Endometrial microvascular endothelial cells (primary cell): ENCODE results near the gene RP9. TPM values are rescaled to one million over a fixed set of nuclear protein-coding genes. Genes with fewer than 3 reads are reported as not detected.

Experiments
- in situ Hi-C: cut with HindIII; loops from 2 replicates; pipeline ENCODE4 v1.10.0; 2017; ENCODE audit warnings: low sequenced_read_pairs, low pct_unique_long_range_greater_than_20kb; ENCODE audit errors: inconsistent ontology term
- total RNA-seq: library from RNA; depleted of rRNA; stranded (reverse); fragments of >200 nt; gene quantifications from one replicate; pipeline ENCODE4 v1.2.3, GENCODE V29; 2015; ENCODE audit errors: inconsistent ontology term

RP9 gene, protein sequence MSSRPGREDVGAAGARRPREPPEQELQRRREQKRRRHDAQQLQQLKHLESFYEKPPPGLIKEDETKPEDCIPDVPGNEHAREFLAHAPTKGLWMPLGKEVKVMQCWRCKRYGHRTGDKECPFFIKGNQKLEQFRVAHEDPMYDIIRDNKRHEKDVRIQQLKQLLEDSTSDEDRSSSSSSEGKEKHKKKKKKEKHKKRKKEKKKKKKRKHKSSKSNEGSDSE
- 4.6 TPM for total RNA-seq

DNA sequence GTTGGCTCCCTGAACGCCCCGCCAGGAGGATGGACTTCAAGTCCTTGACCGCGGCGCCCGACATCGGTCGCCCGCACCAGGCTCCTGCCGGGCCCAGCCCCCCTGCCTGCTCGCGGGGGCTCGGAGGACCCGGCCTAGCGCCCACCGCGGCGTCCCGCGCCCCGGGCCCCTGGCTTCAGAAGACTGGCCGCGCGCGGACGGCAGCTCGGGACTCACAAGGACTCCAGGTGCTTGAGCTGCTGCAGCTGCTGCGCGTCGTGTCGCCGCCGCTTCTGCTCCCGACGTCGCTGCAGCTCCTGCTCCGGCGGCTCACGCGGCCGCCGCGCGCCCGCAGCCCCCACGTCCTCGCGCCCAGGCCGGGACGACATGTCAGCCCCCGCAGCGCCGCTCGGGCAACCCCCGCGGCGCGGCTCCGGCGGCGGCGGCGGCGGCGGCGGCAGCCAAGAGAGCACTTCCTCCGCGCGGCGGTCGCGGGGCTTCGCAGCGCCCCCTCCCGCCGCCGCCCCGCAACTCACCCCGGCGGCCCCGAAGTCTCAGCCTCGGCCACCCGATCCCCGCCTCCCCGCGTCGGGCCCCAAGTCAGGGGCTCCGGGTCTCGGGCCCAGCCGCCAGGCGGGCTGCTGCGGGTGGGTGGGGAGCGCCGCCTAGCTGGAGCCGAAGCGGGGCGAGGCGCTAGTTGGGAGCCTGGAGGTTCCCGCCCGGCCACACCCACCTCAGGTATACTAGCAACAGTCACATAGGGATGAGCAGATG lies at the start of gene RP9:
Gene RP9, minus strand, starts transcription at position 400 of the 753 bp plus-strand sequence. Its CDS starts 32 bp downstream, at position 368.
- in situ Hi-C loops = no loop called here

DNA sequence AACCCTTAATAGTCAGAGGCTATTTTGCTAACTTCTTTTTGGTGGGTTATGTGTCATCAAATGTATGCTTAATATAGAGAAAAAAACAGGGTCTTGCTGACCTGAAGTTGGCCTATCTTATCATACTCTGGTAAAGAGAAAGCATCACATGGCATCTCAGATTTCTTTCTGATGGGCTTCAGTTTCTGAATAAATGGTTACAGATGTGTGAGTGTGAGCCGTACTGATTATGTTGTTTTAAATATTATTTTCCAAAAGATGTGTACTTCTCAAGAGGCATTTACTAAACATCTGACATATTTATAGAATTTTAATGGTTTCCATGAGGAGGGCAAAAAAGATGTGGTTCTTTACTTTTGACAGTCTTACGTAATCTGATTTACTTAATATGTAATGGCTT lies 48.6 kb upstream of the RP9 start:
- in situ Hi-C loops = no loop called here

DNA sequence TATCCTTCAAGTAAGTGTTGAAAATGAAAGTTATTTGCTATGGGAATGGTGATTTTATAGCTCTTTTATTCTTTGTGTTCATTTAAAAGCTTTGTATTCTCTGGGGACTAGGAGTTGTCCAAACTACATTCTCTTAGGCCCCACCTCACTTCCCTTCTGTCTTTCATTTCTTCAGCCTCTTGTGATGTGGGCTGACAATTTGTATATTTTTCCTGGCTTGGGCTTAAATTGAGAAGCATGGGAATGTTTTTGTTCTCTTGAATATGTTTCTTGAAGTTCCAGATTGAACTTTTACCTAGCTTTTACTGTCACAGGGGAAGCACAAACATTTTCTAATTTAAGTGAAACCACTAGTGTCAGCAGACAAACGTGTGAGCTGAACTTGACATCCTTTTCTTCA lies 48.1 kb upstream of the RP9 start:
- in situ Hi-C loops = no loop called here

DNA sequence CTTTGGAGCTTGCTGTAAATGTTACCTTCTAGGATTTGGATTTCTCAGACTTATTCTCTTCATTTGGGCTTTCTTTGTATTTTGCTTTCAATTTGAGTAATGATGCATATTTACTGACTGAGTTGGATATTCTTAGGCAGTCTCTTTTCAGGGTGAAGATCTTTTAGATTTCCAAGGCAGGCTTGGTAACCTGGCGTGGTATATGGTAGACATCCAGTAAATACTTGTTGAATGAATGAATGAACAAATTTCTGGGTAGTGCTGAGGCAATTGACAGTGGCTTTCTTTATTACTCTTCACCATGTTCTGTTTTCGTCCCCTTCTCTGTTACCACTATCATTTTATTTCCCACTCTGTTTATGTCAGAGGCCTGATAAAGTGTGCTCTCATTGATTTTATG lies 47.2 kb upstream of the RP9 start:
- in situ Hi-C loops = no loop called here

DNA sequence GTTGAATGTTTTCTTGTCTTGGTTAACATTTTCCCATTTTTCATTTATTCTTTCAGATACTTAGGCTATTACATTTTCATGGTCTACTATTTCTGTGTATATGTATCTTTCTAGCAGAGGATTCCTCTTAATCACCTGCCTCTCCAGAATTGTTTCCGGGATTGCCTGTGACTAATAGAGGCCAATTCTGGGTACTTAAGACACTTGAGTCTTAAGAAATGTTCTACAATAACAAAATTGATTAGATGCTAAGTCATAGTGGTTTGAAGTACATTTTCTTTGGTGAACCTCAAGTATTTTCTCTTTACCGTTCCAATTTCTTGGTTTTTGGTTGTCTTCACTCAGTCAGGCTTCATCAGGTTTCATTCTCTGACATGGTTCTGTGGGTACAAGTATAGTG lies 46.6 kb upstream of the RP9 start:
- in situ Hi-C loops = no loop called here

DNA sequence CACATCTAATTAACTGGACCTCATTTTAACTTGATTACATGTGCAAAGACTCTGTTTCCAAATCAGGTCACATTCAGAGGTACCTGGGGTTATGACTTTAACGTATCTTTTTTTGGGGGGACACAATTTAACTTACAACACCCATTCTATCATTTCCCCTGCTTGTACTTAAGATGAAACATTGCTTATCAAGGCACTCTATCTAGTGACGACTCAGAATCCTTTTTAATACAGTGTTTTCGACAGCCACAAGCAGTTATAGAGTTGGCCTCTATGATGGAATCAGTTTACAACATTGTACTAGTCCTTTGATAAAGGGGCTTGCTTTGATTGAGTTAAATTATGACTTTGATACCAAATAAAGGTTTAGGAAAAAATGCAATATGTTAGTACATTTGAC lies 42.9 kb upstream of the RP9 start:
- in situ Hi-C loops = no loop called here

DNA sequence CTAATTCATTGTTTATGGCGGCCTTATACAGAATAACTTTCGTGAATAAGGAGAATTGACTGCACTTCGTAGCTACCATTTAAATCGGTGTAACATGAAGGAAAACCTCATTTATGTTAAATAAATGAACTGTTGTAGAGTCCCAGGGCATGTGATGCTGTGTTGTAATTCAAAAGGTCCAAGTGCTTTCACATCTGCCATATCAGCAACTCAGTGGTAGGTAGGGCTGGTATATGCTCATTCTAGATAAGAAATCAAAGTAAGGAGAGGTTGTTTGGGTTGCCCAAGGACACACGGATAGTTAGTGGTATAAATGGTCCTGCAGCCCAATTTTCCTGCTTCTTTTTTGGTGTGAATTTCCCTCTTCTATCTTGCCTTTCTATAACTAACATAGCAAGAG lies 36.0 kb upstream of the RP9 start:
- in situ Hi-C loops = no loop called here

DNA sequence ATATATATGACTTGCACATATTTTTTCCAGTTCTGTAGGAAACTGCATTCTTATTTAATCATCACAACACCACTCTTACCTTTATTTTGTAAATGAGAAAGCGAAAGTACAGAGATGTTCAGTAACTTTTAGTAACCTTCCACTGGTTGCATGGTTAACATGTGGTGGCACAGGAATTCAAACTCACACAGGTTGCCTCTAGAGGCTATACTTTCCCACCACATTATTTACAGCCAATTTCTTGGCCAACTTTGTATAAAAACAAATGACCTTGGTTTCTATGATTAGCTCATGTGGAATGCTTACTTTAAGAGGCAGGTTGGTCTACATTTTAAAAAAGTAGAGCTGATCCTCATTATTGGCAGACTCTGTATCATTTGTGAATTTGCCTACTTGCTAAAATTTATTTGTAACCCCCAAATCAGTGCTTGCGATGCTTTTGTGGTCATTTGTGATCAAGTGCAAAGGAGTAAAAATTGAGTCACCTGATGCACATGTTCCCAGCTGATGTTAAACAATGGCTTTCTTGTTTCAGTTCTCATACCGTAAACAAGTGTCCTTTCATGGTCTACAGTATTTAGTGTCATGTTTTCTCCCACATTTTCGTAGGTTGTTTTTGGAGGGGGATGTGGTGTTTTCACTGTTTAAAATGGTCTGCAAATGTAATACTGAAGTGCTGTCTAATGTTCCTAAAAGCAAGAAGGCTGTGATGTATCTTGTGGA lies 35.0 kb upstream of the RP9 start:
- in situ Hi-C loops = no loop called here

DNA sequence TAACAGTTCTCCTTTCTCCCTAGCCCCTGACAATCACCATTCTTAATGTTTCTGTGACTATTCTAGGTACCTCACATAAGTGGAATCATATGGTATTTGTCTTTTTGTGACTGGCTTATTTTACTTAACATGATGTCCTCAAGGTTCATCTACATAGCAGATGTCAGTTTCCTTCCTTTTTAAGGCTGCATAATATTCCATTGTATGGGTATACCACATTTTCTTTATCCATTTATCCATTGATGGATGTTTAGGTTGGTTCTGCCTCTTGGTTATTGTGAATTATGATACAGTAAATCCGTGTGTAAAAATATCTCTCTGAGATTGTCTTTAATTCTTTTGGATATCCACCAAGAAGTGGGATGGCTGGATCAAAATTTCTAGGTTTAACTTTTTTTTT lies 33.4 kb upstream of the RP9 start:
- in situ Hi-C loops = no loop called here

DNA sequence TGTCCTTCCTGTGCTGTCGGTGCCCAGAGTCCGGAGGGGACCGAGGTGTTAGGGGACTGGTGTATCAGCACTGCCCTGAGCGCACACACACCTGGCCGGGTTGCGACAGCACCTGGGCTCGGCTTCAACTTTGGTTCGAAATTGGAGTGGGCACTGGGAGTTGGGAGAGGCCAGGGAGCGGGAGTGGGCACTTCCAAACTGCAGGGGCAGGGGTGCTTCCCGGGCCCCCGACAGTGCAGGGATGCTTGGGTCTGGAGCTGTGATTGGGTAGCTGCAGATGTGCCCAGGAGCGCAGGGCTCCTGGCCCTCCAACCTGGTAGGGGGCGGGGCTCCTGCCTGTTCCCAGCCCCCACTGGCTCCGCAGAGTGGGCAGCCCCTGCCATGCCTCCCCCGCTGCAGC lies 27.9 kb upstream of the RP9 start:
- in situ Hi-C loops = no loop called here

DNA sequence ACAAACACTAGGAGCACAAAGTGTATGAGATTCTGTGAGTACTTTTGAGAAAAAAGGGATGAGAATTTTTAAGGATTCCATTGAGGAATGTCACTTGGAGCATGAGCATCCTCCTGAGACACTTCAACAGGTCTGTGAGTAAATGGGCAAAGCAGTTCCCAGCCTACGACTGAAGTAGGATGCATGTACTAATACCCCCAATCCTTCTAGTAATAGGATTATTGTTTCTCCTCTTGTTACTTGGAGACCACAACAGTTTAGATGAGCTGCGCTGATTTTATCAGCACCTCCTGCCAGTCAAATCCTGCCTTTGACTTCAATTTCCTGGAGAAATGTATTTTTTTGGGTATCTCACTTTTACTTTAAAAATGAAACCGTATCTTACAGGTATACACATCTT lies 21.0 kb upstream of the RP9 start:
- in situ Hi-C loops = no loop called here

DNA sequence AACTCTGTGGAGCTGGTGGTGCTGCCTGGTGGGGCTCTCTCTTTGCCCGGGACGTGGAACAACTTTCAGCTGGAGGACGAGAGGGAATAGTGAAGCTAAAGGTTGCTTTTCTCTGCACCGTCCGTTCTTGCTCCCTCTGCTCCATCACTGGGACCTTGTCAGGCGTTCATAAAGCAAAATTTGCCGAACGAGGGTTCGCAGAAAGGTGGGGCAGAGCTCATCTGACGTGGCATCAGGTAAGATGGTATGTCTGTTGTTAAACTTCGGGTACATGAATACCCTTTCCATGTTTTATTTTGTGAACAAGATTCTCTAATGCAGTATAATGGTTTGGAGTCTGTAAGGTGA lies 20.6 kb upstream of the RP9 start:
- in situ Hi-C loops = no loop called here

DNA sequence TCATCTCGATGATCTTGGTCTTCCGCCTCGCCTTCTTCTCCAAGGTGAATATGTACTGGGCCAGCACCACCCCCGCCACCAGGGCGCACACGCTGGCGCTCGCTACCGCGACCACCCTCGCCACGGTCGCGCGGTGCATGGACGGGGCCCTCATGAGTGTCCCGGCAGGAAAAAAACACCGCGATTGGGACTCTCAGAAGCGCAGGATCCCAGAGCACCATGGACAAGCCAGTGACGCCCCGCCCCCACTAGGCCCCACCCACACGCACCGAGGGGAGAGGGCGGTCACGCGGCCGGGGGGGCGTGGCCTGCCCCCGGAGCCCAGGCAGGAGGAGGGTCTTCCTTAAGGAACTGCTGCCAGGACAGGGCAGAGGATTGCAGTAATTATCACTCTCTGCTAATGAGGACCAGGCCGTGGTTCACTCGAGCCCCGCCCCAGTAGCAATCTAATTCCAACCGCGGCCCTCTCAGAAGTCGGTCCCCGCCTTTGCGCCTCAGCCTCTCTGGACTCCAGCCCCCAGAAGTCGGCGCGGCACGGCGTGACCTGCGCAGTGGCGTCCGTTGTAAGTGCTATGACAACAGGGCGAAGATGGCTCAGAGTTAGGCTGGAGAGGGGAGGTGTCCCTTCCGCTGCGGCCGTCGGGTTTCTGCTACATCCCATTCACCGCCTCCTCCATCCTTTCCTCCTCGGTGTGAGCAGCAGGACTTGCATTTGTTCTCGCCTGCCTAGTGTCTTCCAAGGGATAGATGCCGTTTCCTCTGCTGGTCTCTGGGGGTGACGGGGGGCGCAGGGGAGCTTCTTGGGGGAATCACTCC lies 20.0 kb upstream of the RP9 start, which contains the start of gene BBS9:
Gene BBS9, plus strand, starts transcription at position 575 of the 816 bp plus-strand sequence. CDS start 16,689 bp downstream, outside the sequence.
- in situ Hi-C loops = no loop called here

DNA sequence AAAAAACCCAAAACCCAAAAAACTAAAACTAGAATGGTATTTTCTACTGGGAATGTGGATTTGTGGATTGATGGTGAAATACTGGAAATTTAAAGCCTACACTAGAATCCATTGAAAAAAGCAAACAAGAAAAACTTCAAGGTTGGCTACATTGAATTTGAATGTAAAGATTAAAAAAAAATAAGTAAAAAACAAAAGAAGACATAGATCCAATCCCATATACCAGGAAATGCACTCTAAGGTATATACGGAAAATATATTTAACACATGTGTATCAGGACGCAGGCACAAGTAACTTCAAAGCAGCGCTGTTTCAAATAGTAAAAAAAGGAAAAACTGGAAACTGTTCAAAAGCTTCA lies 19.4 kb upstream of the RP9 start:
- in situ Hi-C loops = no loop called here

DNA sequence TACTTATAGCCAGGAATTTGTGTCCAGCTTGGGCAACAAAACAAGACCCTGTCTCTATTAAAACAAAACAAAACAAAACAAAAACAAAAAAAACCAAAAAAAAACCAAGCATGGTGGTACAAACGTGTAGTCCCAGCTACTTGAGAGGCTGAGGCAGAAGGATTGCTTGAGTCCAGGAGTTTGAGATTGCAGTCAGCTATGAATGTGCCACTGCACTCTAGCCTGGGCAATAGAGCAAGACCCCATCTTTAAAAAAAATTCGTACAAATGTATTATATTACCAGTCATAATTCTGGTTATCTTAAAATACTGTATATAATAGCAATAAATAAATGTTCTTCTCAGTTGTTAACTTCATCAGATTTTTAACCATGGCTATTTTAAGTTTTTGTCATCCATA lies 17.9 kb upstream of the RP9 start:
- in situ Hi-C loops = no loop called here

DNA sequence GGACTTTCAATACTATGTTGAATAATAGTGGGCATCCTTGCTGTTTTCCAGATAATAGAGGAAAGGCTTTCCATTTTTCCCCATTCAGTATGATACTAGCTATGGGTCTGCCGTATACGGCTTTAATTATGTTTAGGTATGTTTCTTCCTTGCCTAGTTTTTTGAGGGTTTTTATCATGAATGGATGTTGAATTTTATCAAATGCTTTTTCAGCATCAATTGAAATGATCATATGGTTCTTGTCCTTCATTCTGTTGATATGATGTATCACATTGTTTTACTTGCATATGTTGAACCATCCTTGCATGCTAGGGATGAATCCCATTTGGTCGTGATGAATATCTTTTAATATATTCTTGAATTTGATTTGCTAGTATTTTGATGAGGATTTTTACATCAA lies 9.2 kb upstream of the RP9 start:
- in situ Hi-C loops = no loop called here

DNA sequence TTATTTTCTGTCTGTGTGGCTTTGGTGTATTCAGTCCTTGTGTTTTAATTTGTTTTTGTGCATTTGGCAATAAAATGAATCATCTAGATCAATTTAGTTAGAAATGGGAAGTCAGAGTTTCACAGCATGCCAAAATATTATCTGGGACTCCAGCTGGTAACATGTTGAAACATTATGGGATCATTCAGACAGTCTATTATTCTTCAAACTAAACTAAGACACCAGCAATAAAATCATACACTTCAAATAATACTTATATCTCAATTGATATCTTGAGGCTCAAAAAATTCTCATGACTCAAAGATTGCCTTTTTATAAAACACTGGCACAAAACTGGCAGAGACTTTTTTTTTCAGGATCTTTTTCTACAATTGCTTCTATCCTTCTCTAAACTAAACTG lies 5.8 kb upstream of the RP9 start:
- in situ Hi-C loops = no loop called here

DNA sequence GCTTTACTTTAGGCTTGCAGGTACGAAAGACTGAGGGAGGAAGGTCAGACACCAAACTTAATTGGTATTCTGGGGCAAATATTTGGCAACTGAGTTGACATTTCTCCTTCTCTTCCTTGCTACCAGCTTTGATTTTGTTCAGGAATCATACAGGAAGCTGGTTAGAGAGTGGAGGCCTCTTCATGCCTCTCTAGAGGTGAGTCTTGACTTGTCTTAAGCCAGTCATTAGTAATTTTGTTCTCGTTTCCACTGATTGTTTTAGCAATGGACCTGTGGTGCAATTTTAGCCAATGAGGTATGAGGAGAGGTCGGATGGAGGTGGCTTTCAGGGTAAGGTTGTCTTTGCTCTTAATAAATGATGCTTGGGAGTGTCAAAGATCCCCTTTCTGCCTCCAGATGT lies 2.4 kb upstream of the RP9 start:
- in situ Hi-C loops = no loop called here

DNA sequence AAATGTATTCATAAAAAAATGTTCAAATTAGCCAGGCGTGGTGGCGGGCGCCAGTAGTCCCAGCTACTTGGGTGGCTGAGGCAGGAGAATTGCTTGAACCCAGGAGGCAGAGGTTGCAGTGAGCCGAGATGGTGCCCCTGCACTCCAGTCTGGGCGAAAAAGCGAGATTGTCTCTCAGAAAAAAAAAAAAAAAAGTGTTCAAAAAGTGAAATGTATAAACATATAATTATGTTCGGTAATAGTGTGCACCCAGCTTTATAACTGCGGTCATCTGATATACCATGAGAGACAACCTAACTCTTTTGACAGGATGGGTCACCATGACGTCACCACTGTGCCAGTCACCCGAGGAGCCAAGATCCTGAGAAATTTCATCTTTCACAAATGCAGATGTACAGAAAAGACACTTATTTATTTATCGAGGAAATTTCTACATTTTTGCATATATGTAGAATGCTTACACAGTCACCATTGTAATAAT lies 594 bp upstream of the RP9 start:
- in situ Hi-C loops = no loop called here
